GM19099 (cell line): ENCODE data around the gene PCSK6.

Source experiments
- POLR2A ChIP-seq: IDR thresholded peaks from 3 replicates; pipeline ENCODE4 v1.6.1; 2011; ENCODE audit warnings: low read depth; ENCODE audit not compliant: insufficient read length; ENCODE audit errors: extremely low read depth

Gene PCSK6

GRCh38 chr15:101528108-101528916, 38.8 kb upstream of the PCSK6 start:
- no peak for TF ChIP-seq POLR2A

DNA sequence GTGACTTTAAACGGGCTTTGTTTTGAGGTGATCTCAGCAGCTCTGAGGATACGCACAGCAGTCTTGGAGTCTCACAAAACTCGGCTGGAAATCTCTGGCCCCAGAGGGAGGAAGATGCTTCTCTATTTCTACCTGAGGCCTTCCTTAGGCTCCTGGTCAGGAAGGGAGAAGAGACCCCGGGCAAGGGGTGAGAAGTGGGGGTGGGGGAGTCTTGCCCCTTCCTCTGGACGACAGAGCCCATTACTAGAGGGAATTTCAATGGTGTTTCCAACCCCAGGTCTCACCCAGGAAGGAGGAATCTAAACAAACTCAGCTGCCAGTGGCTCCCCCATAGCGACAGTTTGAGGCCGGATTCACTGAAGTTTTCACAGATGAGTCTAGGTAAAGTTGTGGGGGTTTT, 37.4 kb upstream of the PCSK6 start:
- no peak for TF ChIP-seq POLR2A

GRCh38 chr15:101526442-101526841, 36.9 kb upstream of the PCSK6 start:
- TF ChIP-seq POLR2A: no peak

DNA sequence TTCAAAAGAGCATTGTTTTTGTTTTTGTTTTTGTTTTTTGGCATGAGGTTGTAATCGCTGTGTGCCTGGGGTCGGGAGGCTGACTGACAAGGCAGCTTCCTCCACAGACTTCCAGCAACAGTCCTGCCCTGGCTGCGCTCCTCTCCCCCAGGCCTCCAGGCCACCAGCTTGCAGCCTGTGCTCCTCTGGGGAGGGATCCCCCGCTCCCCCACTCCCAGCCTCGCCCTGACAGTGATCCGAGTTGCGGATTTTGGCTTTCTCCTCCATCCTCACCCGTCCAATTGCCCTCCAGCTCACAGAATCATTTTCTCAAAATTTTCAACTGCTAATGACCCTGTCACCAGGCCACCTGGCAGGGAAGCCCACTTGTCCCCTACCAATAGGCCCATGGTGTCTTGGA, 36.5 kb upstream of the PCSK6 start:
- TF ChIP-seq POLR2A: no peak

DNA sequence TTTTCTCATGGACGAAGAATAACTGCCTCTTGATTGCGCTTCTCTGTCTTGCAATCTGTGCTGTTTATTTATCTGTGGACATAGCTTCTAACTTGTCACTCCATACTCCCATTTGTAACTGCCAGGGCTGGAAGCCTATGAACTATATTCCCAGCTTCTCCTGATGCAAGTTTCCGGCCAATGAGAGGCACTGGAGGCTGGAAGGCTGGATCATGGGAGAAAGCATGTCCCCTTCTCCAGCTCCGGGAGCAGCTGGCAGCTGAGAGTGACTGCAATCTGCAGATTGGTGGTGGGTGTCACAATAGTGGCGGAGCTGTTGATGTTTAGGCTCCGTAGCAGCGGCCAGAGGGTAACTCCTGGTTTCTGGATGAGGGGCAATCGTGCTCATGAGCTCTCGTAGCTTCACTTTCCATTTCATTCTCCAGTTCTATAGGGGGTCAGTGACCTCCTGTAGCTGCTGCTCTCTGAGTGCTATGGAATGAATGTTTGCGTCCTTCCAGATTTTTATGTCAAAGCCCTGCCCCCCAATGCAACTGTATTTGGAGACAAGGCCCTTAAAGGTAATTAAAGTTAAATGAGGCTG, 35.7 kb upstream of the PCSK6 start:
- no peak for TF ChIP-seq POLR2A

- no peak for TF ChIP-seq POLR2A
Measured at GRCh38 chr15:101523560-101523940, 34.0 kb upstream of the PCSK6 start.

DNA sequence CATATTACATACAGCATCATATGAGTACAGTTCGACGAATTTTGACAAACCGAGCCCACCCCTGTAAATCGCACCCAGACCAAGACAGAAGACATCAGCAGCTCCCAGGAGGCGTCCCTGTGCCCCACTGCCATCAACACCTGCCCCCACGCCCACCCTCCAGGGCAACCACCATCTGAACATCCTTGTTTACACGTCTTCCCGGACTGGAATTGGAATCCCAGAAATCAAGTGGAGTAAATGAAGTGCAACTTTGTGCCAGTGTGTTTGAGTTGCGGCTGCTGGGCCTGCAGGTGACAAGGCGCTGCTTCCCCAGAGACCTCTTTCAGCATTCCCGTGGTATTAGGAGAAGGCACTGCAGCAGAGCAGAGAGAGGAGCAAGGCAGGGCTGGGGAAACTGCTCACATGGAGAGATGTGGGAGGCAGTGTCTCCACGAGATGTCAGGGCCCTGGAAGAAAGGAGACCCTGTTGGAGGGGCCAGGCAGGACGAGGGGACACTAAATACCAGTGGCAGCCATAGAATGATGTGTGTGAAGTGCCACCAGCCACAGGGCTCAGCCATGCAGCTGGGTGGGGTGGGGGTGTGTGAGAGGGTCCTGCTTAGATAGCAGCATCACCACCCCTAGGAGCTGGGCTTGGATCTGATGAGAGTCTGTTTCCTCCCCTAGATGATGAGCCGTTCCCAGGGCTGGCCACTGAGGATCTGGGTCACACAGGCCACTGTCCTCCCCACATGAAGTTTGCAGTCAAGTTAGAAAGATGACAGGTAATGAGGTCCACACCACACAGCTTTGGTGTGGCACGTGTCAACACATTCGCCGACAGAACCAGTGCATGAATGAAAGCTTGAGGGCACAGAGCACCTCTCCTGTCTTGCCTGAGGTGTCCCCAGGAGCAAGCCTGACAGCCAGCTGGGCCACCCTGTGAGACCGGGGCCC, 33.4 kb upstream of the PCSK6 start:
- TF ChIP-seq POLR2A: no peak

GRCh38 chr15:101522091-101522490, 32.6 kb upstream of the PCSK6 start:
- TF ChIP-seq POLR2A: no peak

DNA sequence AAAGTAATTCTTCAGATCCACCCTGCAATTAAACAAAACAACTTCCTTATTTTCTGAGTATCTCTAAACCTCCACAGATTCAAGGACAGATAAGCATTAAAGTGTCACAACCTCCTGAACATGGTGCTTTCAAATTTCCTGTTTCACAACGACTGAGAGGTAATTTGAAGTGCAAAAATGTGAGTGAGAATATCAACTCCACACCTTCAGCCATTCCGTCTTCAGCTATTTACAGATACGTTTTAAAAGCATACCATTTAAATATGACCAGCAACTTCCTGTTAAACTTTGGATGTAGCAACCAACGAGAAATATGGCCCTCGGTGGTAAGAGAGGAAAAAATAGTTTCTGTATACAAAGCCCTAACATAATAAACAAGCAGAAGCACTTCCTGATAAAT, 32.1 kb upstream of the PCSK6 start:
- TF ChIP-seq POLR2A: no peak

GRCh38 chr15:101521069-101521468, 31.6 kb upstream of the PCSK6 start:
- no peak for TF ChIP-seq POLR2A

DNA sequence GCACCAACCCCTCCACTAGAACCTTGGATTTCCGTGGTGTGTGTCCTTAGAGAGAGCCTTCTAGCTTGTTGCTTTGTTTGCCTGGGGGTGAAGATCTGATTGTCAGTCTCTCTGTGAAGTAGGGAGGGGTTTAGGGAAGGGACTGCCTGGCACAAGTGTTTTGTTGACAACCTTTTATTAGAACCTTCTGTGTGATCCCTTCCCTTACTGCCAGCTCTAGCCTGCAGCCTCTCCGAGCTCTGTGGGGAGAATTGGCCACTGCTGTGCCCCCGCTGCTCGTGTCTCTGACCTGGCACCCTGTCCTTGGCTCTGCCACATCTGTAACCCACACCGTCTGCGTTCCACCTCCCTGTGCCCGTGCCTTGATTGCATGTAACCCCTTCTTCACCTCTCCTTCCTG, 30.9 kb upstream of the PCSK6 start:
- TF ChIP-seq POLR2A: no peak

GRCh38 chr15:101517504-101517903, 28.0 kb upstream of the PCSK6 start:
- no peak for TF ChIP-seq POLR2A

GRCh38 chr15:101514318-101514717, 24.8 kb upstream of the PCSK6 start:
- no peak for TF ChIP-seq POLR2A

- no peak for TF ChIP-seq POLR2A
Measured at GRCh38 chr15:101511717-101512116, 22.2 kb upstream of the PCSK6 start.

DNA sequence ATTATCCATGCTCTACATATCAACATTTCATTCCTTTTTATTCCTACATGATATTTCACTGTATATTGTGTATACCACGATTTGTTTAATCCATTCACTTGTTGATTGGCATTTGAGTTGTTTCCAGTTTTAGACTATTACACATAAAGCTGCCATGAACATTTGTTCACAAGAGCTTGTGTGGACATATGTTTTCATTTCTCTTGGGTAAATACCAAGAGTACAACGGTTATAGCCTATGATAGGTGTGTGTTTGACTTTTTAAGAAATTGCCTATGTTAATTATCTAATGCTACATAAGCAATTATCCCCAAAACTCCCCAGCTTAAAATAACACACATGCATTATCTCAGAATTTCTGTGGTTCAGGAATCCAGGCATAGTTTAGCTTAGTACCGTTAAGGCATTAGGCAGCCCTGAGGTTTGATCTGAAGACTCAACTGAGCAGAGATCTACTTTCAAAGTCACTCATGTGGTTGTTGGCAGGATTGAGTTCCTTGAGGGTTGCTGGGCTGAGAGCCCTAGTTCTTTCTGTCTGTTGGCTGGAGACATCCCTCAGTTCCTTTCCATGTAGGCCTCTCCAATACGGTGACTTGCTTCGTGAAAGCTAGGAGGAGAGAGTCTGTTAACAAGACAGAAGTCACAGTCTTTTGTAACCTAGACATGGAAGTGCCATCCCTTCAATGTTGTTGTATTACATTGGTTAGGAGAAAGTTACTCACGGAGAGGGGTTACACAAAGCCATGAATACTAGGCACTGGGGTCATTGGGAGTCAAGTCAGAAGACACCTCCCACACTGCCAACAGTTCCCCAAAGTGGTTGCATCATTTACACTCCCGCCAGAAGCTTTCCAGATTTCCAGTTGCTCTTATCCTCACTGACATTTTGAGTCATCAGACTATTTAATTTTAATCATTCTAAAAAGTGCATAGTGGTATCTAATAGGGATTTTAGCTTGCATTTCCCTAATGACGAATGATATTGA, 21.0 kb upstream of the PCSK6 start:
- TF ChIP-seq POLR2A: no peak

- TF ChIP-seq POLR2A: no peak
Measured at GRCh38 chr15:101509279-101509678, 19.8 kb upstream of the PCSK6 start.
